ENCODE data around the gene MIX23.

- TF ChIP-seq, protein P1, sequence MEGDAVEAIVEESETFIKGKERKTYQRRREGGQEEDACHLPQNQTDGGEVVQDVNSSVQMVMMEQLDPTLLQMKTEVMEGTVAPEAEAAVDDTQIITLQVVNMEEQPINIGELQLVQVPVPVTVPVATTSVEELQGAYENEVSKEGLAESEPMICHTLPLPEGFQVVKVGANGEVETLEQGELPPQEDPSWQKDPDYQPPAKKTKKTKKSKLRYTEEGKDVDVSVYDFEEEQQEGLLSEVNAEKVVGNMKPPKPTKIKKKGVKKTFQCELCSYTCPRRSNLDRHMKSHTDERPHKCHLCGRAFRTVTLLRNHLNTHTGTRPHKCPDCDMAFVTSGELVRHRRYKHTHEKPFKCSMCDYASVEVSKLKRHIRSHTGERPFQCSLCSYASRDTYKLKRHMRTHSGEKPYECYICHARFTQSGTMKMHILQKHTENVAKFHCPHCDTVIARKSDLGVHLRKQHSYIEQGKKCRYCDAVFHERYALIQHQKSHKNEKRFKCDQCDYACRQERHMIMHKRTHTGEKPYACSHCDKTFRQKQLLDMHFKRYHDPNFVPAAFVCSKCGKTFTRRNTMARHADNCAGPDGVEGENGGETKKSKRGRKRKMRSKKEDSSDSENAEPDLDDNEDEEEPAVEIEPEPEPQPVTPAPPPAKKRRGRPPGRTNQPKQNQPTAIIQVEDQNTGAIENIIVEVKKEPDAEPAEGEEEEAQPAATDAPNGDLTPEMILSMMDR (conservative IDR thresholded peaks at IDR 0.05; ENCODE audit: low read depth, low read length): no peak
- TF ChIP-seq EZH2phosphoT487 (IDR thresholded peaks at IDR 0.05; ENCODE audit: borderline replicate concordance, low read length): no peak
Observed at GRCh38 chr3:122405015-122405414, 22.0 kb upstream of the MIX23 start.

Measured in PC-3 (cell line).